ENCODE data around the gene MAP3K12.

GRCh38 chr12:53466640-53467039 is 32.6 kb downstream of the MAP3K12 start:
- TF ChIP-seq POLR2A (IDR thresholded peaks at IDR 0.05; ENCODE audit: low read length) (no peak), GATA1 (IDR thresholded peaks at IDR 0.05; ENCODE audit: low read depth, low read length) (no peak)
